A673 (cell line): ENCODE results near the gene SPACA7.

Experiments
- EZH2 ChIP-seq: fragments of 200-600 bp; sonication (generic); IDR thresholded peaks from 2 replicates; pipeline ENCODE4 v1.6.1; 2017; ENCODE audit warnings: borderline replicate concordance, low read depth, mild to moderate bottlenecking, mixed read lengths, antibody characterized with exemption, low read length; ENCODE audit not compliant: poor library complexity, severe bottlenecking
- TF ChIP-seq, protein P1 (sequence below): fragments of 300-800, 200-600 bp; sonication (generic); conservative IDR thresholded peaks from 2 replicates; pipeline ENCODE4 v1.5.1; 2017; ENCODE audit warnings: low read depth, mild to moderate bottlenecking, antibody characterized with exemption, low read length, moderate library complexity, mixed read lengths

DNA sequence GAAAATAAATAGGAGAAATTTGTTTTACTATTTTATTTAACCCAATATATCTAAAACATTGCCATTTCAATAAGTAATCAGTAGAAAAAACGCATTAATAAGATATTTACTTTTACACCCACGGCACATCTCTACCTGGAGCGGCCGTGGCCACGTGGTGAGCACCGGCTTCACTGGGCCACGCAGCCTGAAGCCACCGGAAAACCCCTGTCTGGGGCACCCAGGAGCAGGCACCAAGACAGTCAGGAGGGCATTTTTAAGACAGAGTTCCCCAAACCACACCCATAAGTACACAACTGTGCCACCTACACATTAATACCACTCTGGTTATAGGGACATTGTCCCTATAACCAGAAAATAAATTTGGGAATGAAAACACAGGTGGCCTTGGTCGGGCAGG lies 80.9 kb downstream of the SPACA7 start:
- TF ChIP-seq, protein P1, sequence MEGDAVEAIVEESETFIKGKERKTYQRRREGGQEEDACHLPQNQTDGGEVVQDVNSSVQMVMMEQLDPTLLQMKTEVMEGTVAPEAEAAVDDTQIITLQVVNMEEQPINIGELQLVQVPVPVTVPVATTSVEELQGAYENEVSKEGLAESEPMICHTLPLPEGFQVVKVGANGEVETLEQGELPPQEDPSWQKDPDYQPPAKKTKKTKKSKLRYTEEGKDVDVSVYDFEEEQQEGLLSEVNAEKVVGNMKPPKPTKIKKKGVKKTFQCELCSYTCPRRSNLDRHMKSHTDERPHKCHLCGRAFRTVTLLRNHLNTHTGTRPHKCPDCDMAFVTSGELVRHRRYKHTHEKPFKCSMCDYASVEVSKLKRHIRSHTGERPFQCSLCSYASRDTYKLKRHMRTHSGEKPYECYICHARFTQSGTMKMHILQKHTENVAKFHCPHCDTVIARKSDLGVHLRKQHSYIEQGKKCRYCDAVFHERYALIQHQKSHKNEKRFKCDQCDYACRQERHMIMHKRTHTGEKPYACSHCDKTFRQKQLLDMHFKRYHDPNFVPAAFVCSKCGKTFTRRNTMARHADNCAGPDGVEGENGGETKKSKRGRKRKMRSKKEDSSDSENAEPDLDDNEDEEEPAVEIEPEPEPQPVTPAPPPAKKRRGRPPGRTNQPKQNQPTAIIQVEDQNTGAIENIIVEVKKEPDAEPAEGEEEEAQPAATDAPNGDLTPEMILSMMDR, result no peak
- TF ChIP-seq EZH2, result no peak
